ENCODE measurements around the gene AGBL4. TPM values are rescaled to one million over a fixed set of nuclear protein-coding genes. Genes with fewer than 3 reads are reported as not detected.

The AGBL4 gene
- total RNA-seq, 4 donors from 2014 or later = not detected

GRCh38 chr1:48560116-48560515 lies 1463.6 kb downstream of the AGBL4 start:
- in situ Hi-C loops (cut with MboI; ENCODE audit: low sequenced_read_pairs in 4 of 4) (no loop called here), intact Hi-C loops (cut with DNase I; ENCODE audit: low total_unique reads) (no loop called here)
- H3K4me1 ChIP-seq = peaks cover 9 to 11% of the 10 kb centered on the region in 2 donors
- no peak for ATAC-seq
- no peaks in the 10 kb centered on the region for H3K9me3 ChIP-seq
- H3K27me3 ChIP-seq = no peaks in the 10 kb centered on the region
- TF ChIP-seq POLR2A (IDR thresholded peaks at IDR 0.05) = no peak
- TF ChIP-seq, protein P1, sequence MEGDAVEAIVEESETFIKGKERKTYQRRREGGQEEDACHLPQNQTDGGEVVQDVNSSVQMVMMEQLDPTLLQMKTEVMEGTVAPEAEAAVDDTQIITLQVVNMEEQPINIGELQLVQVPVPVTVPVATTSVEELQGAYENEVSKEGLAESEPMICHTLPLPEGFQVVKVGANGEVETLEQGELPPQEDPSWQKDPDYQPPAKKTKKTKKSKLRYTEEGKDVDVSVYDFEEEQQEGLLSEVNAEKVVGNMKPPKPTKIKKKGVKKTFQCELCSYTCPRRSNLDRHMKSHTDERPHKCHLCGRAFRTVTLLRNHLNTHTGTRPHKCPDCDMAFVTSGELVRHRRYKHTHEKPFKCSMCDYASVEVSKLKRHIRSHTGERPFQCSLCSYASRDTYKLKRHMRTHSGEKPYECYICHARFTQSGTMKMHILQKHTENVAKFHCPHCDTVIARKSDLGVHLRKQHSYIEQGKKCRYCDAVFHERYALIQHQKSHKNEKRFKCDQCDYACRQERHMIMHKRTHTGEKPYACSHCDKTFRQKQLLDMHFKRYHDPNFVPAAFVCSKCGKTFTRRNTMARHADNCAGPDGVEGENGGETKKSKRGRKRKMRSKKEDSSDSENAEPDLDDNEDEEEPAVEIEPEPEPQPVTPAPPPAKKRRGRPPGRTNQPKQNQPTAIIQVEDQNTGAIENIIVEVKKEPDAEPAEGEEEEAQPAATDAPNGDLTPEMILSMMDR (IDR thresholded peaks at IDR 0.05 in 4 of 5, conservative IDR thresholded peaks at IDR 0.05 in 1 of 5) = no peak
- H3K36me3 ChIP-seq = no peaks in the 10 kb centered on the region
- H3K4me3 ChIP-seq = no peak overlapping the region
- no peak overlapping the region for H3K27ac ChIP-seq
- no peak for DNase-seq

DNA sequence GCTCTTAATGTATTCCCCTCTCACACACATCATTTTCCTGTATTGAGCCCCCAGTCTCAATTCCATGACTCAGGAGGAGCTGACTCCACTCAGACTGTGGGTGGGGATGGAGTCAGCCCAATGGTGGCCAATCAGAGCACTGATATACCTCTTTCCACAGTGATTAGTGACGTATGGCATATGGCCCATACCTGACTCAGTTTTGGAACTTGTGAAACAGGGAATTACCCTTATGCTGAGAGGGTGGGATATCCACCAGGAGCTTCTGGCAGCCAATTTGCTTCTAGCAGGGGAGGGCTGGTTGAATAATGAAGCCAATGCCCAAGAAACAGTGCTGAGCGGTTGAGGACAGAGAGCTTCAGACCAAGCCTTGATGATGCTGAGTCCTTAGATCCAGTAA lies 1465.4 kb downstream of the AGBL4 start:
- intact Hi-C loops (cut with DNase I; ENCODE audit: low total_unique reads) (no loop called here), in situ Hi-C loops (cut with MboI; ENCODE audit: low sequenced_read_pairs in 4 of 4) (loop anchor here in 2 of 4 donors (10.0 kb wide), 2 partner anchors 116 to 136 kb away; no protein-coding TSS in a partner anchor)
- Histone ChIP-seq H3K4me1 (peaks cover 9 to 11% of the 10 kb centered on the region in 2 donors), H3K36me3 (no peaks in the 10 kb centered on the region), H3K27me3 (no peaks in the 10 kb centered on the region), H3K9me3 (no peaks in the 10 kb centered on the region), H3K27ac (no peak overlapping the region), H3K4me3 (no peak overlapping the region)
- TF ChIP-seq, protein P1 (IDR thresholded peaks at IDR 0.05 in 4 of 5, conservative IDR thresholded peaks at IDR 0.05 in 1 of 5) = no peak
- no peak for TF ChIP-seq POLR2A (IDR thresholded peaks at IDR 0.05)
- ATAC-seq (no peak), DNase-seq (no peak)

GRCh38 chr1:48556186-48556850 lies 1467.4 kb downstream of the AGBL4 start:
- ATAC-seq = peak; percentile 84 to 90
- H3K9me3 ChIP-seq = no peaks in the 10 kb centered on the region

GRCh38 chr1:48555271-48555670 lies 1468.5 kb downstream of the AGBL4 start:
- H3K27ac ChIP-seq = peak overlapping the region in 1 of 4 donors; percentile 42
- no peaks in the 10 kb centered on the region for H3K9me3 ChIP-seq
- H3K27me3 ChIP-seq = no peaks in the 10 kb centered on the region
- peaks cover 11 to 13% of the 10 kb centered on the region in 2 donors for H3K4me1 ChIP-seq
- no peak for DNase-seq
- no peak overlapping the region for H3K4me3 ChIP-seq
- in situ Hi-C loops (cut with MboI; ENCODE audit: low sequenced_read_pairs in 4 of 4) (loop anchor here in 2 of 4 donors (10.0 kb wide), 2 partner anchors 120 to 140 kb away; no protein-coding TSS in a partner anchor), intact Hi-C loops (cut with DNase I; ENCODE audit: low total_unique reads) (no loop called here)
- no peak for ATAC-seq
- H3K36me3 ChIP-seq = no peaks in the 10 kb centered on the region
- no peak for TF ChIP-seq POLR2A (IDR thresholded peaks at IDR 0.05)
- TF ChIP-seq, protein P1 (IDR thresholded peaks at IDR 0.05 in 4 of 5, conservative IDR thresholded peaks at IDR 0.05 in 1 of 5) = no peak

More at GRCh38 chr1:48556186-48556850, 1467.4 kb downstream of the AGBL4 start:
- in situ Hi-C loops (cut with MboI; ENCODE audit: low sequenced_read_pairs in 4 of 4) (loop anchor here in 2 of 4 donors (10.0 kb wide), 2 partner anchors 118 to 138 kb away; no protein-coding TSS in a partner anchor), intact Hi-C loops (cut with DNase I; ENCODE audit: low total_unique reads) (loop anchor here (1.0 kb wide), 1 partner anchor 15 kb away; no protein-coding TSS in a partner anchor)
- peak; percentile 31 to 62 for DNase-seq
- H3K27ac ChIP-seq = peak overlapping the region in 3 of 4 donors; percentile 28 to 62 (median 42)
- no peaks in the 10 kb centered on the region for H3K27me3 ChIP-seq
- H3K4me1 ChIP-seq = peaks cover 11 to 13% of the 10 kb centered on the region in 2 donors
- no peaks in the 10 kb centered on the region for H3K36me3 ChIP-seq
- H3K4me3 ChIP-seq = no peak overlapping the region
- TF ChIP-seq, protein P1 (IDR thresholded peaks at IDR 0.05 in 4 of 5, conservative IDR thresholded peaks at IDR 0.05 in 1 of 5) = no peak
- no peak for TF ChIP-seq POLR2A (IDR thresholded peaks at IDR 0.05)
